GM12878 (cell line): ENCODE measurements around the gene SLC35C1. TPM values are rescaled to one million over a fixed set of nuclear protein-coding genes. Genes with fewer than 3 reads are reported as not detected.

Experiments used
- ATAC-seq: fragments of 200-7000 bp; cut with Tn5 transposase; 3 replicates; pipeline ENCODE4 v1.9.1; 2020; ENCODE audit warnings: mild to moderate bottlenecking, moderate library complexity
- BruUV-seq: library from RNA; stranded (reverse); fragments of 400-500 nt; replicated peaks from 2 replicates; lab custom pipeline; 2021; lab: Mats Ljungman, UMichigan
- CTCF ChIA-PET: fragments of 300-600 bp; sonication (Branson Sonifier 250); formaldehyde crosslinking; extraction: SDS; loops from one replicate; lab custom pipeline; 2021; ENCODE audit warnings: inconsistent platforms; lab: Yijun Ruan, JAX
- POLR2A ChIA-PET: fragments of 350-600 bp; formaldehyde crosslinking; extraction: SDS; loops from one replicate; lab custom pipeline; 2021; ENCODE audit warnings: inconsistent platforms; lab: Charles Lee
- RAD21 ChIA-PET: fragments of 300-600 bp; sonication (Branson Sonifier 250); formaldehyde crosslinking; loops from one replicate; lab custom pipeline; 2023; ENCODE audit warnings: antibody characterized with exemption; ENCODE audit not compliant: unreplicated experiment; lab: Charles Lee
- SMC1A ChIA-PET: fragments of 300-600 bp; sonication (Branson Sonifier 250); formaldehyde crosslinking; loops from one replicate; lab custom pipeline; 2023; ENCODE audit not compliant: unreplicated experiment, uncharacterized antibody; lab: Charles Lee
- DNase-seq: peaks from one replicate; pipeline ENCODE4 v3.0.0-alpha.2; 2011; ENCODE audit warnings: low read depth, low spot score
- FAIRE-seq: peaks from 3 replicates; lab custom pipeline; 2011; peaks lifted over from hg19 to GRCh38; lab: Jason Lieb, UNC
- H2AFZ ChIP-seq: 2 replicates; pipeline ENCODE4 v1.6.0; 2011; ENCODE audit warnings: low read depth, low read length, control low read depth; ENCODE audit not compliant: control insufficient read depth
- H3K27ac ChIP-seq: 2 replicates; pipeline ENCODE4 v1.5.1; 2011; ENCODE audit warnings: control low read depth; ENCODE audit not compliant: control insufficient read depth, insufficient read depth
- H3K27me3 ChIP-seq, 2 experiments: replicated peaks in 1 of 2; 2 replicates each; pipeline versions ENCODE4 v1.6.0 to v1.6.1; 2011; ENCODE audit warnings: low read length in 1 of 2; ENCODE audit not compliant: control insufficient read depth in 2 of 2, insufficient read depth in 2 of 2
- H3K36me3 ChIP-seq, 2 experiments: 2 replicates each; pipeline ENCODE4 v1.5.1; 2011; ENCODE audit warnings: low read length in 1 of 2; ENCODE audit not compliant: control insufficient read depth in 2 of 2, insufficient read depth in 2 of 2
- H3K4me1 ChIP-seq: 2 replicates; pipeline ENCODE4 v1.6.1; 2011; ENCODE audit warnings: mild to moderate bottlenecking, low read length, moderate library complexity, mixed read lengths; ENCODE audit not compliant: control insufficient read depth, insufficient read depth
- H3K4me2 ChIP-seq: 2 replicates; pipeline ENCODE4 v1.6.0; 2011; ENCODE audit warnings: control low read depth; ENCODE audit not compliant: control insufficient read depth, insufficient read depth
- H3K4me3 ChIP-seq: fragments of 200-600 bp; sonication (generic); 2 replicates; pipeline ENCODE4 v1.5.1; 2016
- H3K79me2 ChIP-seq: 2 replicates; pipeline ENCODE4 v1.6.0; 2011; ENCODE audit warnings: low read length; ENCODE audit not compliant: control insufficient read depth, insufficient read depth
- H3K9ac ChIP-seq: 2 replicates; pipeline ENCODE4 v1.8.0; 2011; ENCODE audit warnings: low read length, control low read depth, mixed read lengths; ENCODE audit not compliant: control insufficient read depth, insufficient read depth
- H3K9me3 ChIP-seq: replicated peaks from 3 replicates; pipeline ENCODE4 v1.5.1; 2011; ENCODE audit warnings: mild to moderate bottlenecking, low read length; ENCODE audit not compliant: control insufficient read depth, insufficient read depth
- H4K20me1 ChIP-seq: 2 replicates; pipeline ENCODE4 v1.6.0; 2011; ENCODE audit not compliant: control insufficient read depth, insufficient read depth
- ATF7 ChIP-seq: fragments of 450-650 bp; IDR thresholded peaks from 2 replicates; pipeline ENCODE4 v1.6.1; 2016; ENCODE audit warnings: low read depth, mild to moderate bottlenecking
- NFYA ChIP-seq: IDR thresholded peaks from 2 replicates; pipeline ENCODE4 v1.6.1; 2011; ENCODE audit warnings: low read depth, mild to moderate bottlenecking, low read length, improper control_type of control experiment, borderline replicate concordance
- WRNIP1 ChIP-seq: IDR thresholded peaks from 2 replicates; pipeline ENCODE4 v1.6.1; 2011; ENCODE audit warnings: low read depth, low read length, improper control_type of control experiment, borderline replicate concordance
- WGBS: methylation state at CpG from one replicate; pipeline ENCODE4 v1.1.6; 2016; ENCODE audit warnings: low lambda C conversion rate; ENCODE audit not compliant: insufficient replicate concordance, insufficient coverage; ENCODE audit errors: missing lambda C conversion rate; 5-methylcytosine and 5-hydroxymethylcytosine counted together
- in situ Hi-C: fragments of 300-500 bp; cut with MboI; formaldehyde crosslinking; loops from 9 replicates; pipeline ENCODE4 v1.14.3; 2018; ENCODE audit warnings: mixed read lengths
- intact Hi-C: fragments of 100-400 bp; cut with micrococcal nuclease; formaldehyde crosslinking; loops from one replicate; pipeline ENCODE4 v1.14.2; 2022; ENCODE audit not compliant: unreplicated experiment
- polyA plus RNA-seq, 11 experiments: library from polyadenylated mRNA; depleted of rRNA in 4 of 11; unstranded in 6 of 11; stranded (reverse) in 5 of 11; fragments of >200 nt; fragmentation: Nextera tagmentation in 4 of 11; fragmentation: Illumina TruSeq in 1 of 11; extraction: Ambion mirVana in 4 of 11; extraction: Trizol in 1 of 11; gene quantifications; 1 replicate in 1 of 11; 2 replicates in 10 of 11; pipeline versions ENCODE4 v1.2.1 to v1.2.3, GENCODE V29; 2011 to 2016; ENCODE audit warnings: inconsistent platforms in 2 of 11, missing spikeins in 2 of 11, low read depth in 1 of 11
- total RNA-seq, 4 experiments: library from RNA; depleted of rRNA in 3 of 4; stranded (reverse); fragments of >200 nt in 3 of 4; fragmentation: Illumina TruSeq in 1 of 4; extraction: Trizol in 1 of 4; gene quantifications; 2 replicates each; pipeline versions ENCODE4 v1.2.1 to v1.2.3, GENCODE V29; 2013 to 2021
- TF ChIP-seq, protein P1 (sequence below): fragments of 450-650 bp; IDR thresholded peaks from 2 replicates; pipeline ENCODE4 v1.6.1; 2016; ENCODE audit warnings: mild to moderate bottlenecking
- TF ChIP-seq, protein P2 (sequence below): IDR thresholded peaks from 2 replicates; pipeline ENCODE4 v1.6.1; 2012; ENCODE audit warnings: low read depth, low read length, improper control_type of control experiment
- TF ChIP-seq, protein P3 (sequence below): fragments of 450-650 bp; IDR thresholded peaks from 2 replicates; pipeline ENCODE4 v1.6.1; 2017; ENCODE audit warnings: antibody characterized with exemption, mild to moderate bottlenecking, moderate library complexity

Gene SLC35C1
- total and polyA plus RNA-seq, 10 of the 15 experiments (the other 5 are each of a cell fraction or from before 2014, with no cell fraction given), result 0.55 to 9.7 (median 4.3) TPM

DNA sequence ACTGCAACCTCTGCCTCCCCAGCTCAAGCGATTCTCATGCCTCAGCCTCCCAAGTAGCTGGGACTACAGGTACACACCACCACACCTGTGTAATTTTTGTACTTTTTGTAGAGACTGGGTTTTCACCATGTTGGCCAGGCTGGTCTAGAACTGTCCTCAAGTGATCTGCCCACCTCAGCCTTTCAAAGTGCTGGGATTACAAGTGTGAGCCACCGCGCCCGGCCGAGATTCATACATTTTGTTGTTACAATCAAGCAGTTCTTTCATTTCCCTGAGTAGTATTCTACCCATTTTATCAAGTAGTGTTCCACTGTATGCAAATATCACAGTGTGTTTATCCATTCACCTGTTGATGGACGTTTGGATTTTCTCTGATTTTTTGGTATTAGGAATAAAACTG, 26.6 kb upstream of the SLC35C1 start (continued):
- TF ChIP-seq NFYA, result no peak

GRCh38 chr11:45779602-45780001, 25.3 kb upstream of the SLC35C1 start:
- Histone ChIP-seq H2AFZ (no peak overlapping the region), H3K4me2 (no peak overlapping the region), H3K79me2 (no peaks in the 10 kb centered on the region), H3K27ac (no peak overlapping the region), H4K20me1 (no peaks in the 10 kb centered on the region), H3K9ac (no peak overlapping the region), H3K36me3 (no peaks in the 10 kb centered on the region), H3K4me3 (no peak overlapping the region), H3K4me1 (no peaks in the 10 kb centered on the region), H3K9me3 (no peaks in the 10 kb centered on the region), H3K27me3 (no peaks in the 10 kb centered on the region; a peak in 1 of 4 replicates)
- WGBS, result 45% methylated on average over 5 of the region's 5 CpGs
- FAIRE-seq (no peak), DNase-seq (no peak), ATAC-seq (no peak)
- no TSS peak for BruUV-seq
- CTCF ChIA-PET, result interaction anchor here (0.6 kb wide), 1 partner anchor 14 kb away, joined by 4 read pairs; no protein-coding TSS in a partner anchor
- in situ Hi-C loops, result loop anchor here (10.0 kb wide), 1 partner anchor 405 kb away; no protein-coding TSS in a partner anchor
- SMC1A ChIA-PET, result no interaction called here
- intact Hi-C loops, result loop anchor here (10.0 kb wide), 1 partner anchor 665 kb away; no protein-coding TSS in a partner anchor
- no peak for TF ChIP-seq ATF7
- TF ChIP-seq WRNIP1, result no peak
- TF ChIP-seq, protein P1, sequence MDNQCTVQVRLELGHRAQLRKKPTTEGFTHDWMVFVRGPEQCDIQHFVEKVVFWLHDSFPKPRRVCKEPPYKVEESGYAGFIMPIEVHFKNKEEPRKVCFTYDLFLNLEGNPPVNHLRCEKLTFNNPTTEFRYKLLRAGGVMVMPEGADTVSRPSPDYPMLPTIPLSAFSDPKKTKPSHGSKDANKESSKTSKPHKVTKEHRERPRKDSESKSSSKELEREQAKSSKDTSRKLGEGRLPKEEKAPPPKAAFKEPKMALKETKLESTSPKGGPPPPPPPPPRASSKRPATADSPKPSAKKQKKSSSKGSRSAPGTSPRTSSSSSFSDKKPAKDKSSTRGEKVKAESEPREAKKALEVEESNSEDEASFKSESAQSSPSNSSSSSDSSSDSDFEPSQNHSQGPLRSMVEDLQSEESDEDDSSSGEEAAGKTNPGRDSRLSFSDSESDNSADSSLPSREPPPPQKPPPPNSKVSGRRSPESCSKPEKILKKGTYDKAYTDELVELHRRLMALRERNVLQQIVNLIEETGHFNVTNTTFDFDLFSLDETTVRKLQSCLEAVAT, result no peak
- TF ChIP-seq, protein P2, sequence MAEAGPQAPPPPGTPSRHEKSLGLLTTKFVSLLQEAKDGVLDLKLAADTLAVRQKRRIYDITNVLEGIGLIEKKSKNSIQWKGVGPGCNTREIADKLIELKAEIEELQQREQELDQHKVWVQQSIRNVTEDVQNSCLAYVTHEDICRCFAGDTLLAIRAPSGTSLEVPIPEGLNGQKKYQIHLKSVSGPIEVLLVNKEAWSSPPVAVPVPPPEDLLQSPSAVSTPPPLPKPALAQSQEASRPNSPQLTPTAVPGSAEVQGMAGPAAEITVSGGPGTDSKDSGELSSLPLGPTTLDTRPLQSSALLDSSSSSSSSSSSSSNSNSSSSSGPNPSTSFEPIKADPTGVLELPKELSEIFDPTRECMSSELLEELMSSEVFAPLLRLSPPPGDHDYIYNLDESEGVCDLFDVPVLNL, result no peak
- TF ChIP-seq, protein P3, sequence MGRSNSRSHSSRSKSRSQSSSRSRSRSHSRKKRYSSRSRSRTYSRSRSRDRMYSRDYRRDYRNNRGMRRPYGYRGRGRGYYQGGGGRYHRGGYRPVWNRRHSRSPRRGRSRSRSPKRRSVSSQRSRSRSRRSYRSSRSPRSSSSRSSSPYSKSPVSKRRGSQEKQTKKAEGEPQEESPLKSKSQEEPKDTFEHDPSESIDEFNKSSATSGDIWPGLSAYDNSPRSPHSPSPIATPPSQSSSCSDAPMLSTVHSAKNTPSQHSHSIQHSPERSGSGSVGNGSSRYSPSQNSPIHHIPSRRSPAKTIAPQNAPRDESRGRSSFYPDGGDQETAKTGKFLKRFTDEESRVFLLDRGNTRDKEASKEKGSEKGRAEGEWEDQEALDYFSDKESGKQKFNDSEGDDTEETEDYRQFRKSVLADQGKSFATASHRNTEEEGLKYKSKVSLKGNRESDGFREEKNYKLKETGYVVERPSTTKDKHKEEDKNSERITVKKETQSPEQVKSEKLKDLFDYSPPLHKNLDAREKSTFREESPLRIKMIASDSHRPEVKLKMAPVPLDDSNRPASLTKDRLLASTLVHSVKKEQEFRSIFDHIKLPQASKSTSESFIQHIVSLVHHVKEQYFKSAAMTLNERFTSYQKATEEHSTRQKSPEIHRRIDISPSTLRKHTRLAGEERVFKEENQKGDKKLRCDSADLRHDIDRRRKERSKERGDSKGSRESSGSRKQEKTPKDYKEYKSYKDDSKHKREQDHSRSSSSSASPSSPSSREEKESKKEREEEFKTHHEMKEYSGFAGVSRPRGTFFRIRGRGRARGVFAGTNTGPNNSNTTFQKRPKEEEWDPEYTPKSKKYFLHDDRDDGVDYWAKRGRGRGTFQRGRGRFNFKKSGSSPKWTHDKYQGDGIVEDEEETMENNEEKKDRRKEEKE, result no peak
- RAD21 ChIA-PET, result no interaction called here
- POLR2A ChIA-PET, result interaction anchor here (0.7 kb wide), 1 partner anchor 112 kb away, joined by 3 read pairs; no protein-coding TSS in a partner anchor
